Stimulated activated CD8-positive, alpha-beta memory T cell treated with anti-CD3 and anti-CD28 coated beads, Interleukin-2, amount 100 ng/mL, for 1 hour (primary cell): Measurements from ENCODE around the gene ARCN1.

Experiments used
- DNase-seq, 2 donors: peaks; one replicate each; pipeline ENCODE4 v3.0.0-alpha.2; 2020; ENCODE audit warnings: low read depth in 2 of 2

ARCN1 gene

DNA sequence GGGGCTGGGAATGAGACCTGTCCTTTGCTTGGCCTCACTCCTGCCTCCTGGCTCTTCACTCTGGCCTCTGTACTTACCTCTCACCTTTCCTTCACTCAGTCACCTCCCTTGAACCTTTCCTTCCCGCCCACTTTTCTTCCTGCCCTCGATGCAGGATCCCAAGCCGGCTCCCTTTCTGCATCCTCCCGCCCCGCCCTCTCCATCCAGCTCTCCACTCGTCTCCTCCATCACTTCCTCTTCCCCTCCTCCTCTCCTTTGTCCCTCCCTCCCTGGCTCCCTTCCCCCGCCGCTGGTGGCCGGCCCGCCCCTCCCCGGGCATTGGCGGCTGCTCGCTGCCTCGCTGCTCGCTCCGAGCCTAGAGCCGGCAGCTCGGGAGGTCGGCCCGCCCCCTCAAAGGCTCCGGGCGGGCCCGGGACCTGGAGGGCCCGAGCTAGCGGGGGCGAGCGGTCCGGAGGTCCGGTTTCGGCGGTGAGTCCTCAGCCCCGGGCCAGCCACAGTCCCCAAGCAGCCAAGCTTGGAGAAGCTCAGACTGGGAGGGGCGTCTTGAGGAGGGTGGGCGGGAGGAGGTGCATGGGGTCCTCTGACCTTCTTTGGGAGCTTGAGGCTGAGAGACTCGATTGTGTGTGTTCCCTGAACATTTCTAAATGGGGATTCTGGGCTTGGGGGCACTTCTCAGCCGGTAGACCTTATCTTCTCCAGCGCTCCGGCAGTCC lies 49.0 kb downstream of the ARCN1 start:
- no peak for DNase-seq

DNA sequence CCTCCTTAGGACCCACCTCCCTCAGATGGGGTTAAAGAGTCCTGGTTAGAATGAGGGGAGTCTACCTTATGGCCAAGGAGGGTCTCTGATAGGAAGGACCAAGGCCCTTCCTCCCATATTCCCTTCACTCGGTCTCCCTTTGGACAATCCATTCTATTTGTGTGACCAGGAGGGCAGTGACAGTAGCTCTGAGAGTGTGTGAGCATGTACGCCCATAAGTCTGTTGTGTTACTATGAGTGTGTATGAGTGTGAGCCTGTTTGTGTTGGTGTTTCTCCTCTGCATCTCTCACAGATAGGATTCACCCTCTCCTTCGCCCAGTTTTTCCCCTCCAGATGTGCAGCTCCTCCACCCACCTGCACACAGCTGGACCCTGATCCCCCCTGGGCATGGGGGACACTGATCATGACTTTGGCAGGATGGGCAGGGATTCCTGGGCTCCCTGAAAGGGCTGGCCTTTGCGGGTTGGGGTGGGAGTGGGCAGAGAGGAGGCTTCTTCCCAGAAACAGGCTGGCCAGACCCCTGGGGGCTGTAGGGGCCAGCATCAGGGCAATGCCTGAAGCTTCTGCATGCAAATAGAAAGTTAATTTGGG lies 49.7 kb downstream of the ARCN1 start:
- no peak for DNase-seq

DNA sequence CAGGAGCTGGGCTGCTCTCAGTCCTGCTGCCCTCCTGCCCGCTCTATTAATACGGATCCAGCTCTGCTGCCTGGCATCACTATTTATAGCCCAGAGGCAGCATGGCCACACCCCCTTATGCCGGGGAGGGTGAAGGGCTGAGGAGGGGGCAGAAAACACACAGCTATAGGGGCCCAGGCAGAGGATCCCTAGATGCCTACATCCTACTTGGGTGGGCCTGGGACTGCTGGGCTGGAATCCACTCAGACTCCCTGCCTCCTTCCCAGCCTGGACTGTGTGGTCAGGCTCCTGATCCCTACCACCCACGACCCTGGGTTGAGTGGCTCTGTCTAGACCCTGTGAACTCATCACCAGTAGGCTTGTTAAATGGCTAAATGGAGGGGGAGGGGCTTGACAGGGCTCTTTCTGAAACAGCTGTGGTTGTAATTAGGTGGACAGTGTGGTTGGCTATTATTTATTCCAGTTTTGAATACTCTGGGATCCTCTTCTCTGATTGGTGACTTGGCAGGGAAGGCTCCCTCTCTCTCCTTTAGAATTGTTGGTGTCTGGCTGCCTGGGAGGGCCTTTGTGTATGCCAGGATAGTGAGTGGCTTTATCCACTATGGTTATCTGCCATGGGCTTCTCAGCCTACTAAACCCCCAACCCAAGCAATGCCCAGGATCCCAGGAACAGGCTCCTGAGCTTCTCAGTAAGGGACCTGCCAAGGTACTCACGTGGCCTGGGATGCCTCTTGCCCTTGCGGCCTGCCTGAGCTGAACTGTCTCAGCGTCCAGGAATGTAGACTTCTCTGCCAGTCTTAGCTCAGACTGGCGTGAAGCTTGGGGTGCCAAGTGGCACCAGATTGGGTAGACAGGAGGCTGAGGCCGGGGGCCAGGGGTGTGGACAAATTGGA lies 50.4 kb downstream of the ARCN1 start:
- DNase-seq = no peak

DNA sequence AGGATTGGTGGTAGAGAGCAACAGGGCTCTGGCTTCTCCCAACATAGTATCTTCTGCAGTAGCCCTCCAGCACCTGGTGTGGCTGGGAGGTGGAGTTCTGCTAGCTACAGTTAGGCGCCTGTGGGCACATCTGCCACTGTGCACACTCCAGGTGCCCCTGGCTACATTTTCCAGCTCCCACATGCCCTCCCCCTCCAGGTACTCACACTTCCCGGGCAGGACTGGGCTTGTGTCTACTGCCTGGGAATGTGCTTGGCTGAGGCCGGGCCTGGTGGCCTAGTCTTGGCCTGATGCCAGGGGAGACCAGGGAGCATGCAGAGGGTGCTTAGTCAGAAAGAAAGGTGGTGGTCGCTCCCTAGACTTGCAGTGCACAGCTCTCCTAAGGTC lies 51.1 kb downstream of the ARCN1 start:
- DNase-seq = no peak

DNA sequence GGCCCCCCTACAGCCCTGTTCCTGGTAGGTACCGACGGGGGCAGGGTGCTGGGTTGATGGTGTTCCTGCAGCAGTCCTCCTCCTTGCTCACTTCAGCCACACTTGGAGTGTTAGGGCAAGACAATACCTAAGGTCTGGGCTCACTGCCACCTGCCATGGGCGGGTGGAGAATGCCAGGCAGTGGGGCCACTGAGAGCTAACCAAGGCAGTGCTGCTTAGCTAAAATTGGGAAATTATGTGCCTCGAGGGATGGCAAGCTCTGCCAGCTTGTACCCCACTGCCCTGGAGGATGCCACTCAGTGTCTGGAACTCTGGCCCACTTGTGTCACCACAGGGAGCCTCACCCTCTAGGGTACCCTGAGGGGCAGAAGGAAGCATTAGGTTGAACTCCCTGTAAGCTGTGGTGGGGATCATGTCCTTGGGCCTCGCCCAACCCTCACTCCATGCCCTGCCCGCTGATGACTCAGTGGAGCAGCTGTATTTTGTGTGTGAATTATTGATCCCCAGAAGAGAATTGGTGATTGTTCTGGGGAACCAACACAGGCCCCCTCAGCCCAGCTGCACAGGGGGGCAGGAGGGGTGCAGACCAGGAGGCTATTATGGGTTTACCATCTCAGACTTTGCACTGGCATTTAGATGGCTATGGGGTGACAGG lies 53.0 kb downstream of the ARCN1 start:
- DNase-seq = no peak

DNA sequence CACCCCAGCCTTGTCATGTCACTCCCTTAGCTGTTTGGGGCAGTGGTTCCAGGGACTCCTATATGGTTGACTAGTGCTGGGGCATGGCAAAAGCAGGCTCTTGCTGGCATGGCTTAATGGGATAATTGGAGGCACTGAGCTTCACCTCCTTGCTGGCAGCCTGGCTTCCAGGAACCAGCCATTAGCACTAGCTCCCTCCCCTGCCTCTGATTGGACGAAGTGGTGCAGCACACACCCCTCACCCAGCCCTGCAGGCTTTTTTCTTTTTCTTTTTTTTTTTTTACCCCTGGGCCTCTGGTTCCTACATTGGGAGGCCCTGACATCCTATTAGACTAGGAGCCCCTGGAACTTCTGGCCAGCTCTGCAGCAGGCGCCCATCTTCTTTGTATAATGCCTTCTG lies 53.8 kb downstream of the ARCN1 start:
- DNase-seq = no peak

DNA sequence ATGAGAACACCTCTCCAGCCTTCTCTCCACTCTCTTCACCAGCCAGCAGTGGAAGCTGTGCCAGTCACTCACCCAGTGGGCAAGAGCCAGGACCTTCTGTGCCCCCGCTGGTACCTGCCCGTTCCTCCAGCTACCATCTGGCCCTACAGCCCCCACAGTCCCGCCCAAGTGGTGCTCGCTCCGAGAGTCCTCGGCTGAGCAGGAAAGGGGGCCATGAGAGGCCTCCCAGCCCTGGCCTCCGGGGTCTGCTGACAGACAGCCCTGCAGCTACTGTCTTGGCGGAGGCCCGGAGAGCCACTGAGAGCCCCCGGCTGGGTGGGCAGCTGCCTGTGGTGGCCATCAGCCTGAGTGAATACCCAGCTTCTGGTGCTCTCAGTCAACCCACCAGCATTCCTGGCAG lies 55.4 kb downstream of the ARCN1 start:
- no peak for DNase-seq

DNA sequence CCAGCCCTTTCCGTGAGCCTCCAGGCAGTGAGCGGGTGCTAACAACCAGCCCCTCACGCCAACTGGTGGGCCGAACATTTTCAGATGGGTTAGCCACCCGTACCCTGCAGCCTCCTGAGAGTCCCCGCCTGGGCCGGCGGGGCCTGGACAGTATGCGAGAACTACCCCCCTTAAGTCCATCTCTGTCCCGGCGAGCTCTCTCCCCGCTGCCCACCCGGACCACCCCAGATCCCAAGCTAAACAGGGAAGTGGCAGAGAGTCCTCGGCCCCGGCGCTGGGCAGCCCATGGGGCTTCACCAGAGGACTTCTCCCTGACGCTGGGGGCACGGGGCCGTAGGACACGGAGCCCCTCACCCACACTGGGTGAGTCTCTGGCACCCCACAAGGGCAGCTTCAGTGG lies 55.8 kb downstream of the ARCN1 start:
- DNase-seq = no peak

DNA sequence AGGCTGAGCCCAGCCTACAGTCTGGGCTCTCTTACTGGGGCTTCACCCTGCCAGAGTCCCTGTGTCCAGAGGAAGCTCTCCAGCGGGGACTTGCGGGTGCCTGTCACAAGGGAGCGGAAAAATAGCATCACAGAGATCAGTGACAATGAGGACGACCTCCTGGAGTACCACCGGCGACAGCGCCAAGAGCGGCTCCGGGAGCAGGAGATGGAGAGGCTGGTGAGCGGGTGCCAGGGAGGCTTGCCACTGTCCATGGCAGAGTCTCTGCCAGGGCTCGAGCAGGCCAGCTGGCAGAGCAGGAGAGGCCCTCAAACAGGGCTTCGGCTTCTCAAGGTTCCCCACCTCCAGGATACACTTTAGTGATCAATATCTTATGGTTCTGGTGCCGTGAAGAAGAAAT lies 56.2 kb downstream of the ARCN1 start:
- no peak for DNase-seq

DNA sequence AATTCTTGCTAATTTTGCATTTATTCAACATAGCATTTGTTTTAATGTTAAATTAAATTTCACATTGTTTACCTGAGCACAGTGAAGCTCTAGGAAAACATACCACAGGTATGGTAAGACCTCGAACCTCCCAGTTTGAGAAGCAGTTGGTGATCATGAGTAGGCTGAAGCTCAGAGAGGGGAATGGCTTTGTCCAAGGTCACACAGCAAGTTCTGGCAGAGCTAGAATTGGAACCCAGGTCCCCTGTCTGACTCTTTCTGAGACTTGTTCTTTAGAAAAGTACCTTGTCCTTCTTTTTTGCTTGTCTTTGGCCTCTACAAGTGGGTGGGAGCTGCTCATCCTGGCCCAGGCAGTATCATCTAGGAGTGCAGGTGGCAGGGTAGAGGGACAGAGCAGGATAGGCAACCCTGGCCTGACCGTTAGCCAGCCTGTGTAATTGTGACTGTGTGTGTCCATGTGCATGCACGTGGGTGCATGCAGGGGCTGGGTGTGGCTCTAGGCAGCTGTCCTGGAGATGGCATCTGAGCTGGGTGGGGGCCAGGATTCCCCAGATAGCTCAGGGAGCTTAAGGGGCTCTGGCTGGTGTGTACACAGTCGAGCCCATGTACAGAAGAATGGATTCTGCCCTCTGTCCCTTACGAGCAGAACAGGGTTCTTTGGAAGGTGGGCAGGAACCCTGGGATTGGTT lies 56.8 kb downstream of the ARCN1 start:
- DNase-seq = no peak

DNA sequence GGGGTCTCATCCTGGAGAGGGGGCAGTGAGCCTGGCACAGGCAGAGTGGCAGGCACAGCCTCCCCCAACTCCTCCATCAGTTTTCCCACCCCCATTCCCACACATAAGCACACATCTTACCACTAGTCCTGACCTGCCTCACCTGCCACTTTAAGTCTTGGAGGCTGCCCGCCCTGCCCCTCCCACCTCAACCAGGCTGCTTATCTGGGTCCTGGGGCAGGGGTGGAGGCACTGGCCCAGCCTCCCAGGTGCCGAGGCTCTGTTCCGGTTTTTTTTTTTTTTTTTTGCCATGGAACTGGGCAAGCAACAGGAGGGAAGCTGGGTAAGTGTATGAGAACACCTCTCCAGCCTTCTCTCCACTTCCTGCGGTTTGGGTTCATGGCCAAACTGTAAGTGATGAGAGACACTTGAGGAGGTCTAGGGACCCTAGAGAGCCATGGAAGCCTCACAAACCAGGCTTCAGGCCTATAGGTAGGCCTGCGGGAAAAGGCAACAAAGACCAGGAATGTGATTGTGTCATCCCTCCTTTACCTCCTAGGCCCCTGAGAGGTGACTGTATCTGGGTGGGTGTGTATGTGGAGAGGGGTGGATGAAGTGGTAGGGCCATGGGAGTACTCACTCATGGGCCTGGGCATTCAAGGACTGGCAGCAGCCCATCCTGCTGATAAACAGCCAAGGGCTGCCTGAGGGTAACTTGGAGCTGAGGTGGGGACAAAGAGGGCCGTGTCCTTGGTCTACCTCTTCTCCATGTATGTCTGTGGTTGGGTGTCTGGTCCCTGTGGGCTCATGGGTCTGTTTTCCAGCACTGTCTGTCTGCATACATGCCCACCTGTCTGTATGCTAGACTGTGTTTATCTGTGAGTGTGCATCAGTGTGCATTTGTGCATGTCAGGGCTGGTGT lies 57.8 kb downstream of the ARCN1 start:
- no peak for DNase-seq

DNA sequence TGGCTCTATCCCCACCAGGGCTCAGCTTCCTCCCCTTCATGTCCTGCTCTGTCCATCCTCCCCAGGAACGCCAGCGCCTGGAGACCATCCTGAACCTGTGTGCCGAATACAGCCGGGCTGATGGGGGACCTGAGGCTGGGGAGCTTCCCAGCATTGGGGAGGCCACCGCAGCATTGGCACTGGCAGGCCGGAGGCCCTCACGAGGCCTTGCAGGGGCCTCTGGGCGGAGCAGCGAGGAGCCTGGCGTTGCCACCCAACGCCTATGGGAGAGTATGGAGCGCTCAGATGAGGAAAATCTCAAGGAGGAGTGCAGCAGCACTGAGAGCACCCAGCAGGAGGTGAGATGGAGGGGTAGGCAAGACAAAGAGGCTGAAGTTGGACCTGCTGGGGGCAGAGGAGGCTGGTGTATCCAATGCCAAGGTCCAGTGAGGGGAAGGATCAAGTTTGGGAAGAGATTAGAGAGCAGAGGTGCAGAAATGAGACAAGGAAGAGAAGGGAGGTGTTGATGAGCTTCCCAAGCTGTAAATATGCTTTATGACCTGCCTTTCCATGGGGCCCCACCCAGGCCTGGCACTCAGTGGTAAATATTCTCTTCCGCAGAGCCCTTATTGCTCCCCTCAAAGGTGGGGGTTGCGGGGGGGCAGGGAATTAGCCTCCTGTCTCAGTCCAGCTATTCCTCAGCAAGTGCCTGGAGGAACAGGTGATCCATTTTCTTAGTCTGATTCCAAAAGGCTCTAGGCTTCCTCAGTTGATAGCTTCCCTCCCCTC lies 59.1 kb downstream of the ARCN1 start:
- no peak for DNase-seq

DNA sequence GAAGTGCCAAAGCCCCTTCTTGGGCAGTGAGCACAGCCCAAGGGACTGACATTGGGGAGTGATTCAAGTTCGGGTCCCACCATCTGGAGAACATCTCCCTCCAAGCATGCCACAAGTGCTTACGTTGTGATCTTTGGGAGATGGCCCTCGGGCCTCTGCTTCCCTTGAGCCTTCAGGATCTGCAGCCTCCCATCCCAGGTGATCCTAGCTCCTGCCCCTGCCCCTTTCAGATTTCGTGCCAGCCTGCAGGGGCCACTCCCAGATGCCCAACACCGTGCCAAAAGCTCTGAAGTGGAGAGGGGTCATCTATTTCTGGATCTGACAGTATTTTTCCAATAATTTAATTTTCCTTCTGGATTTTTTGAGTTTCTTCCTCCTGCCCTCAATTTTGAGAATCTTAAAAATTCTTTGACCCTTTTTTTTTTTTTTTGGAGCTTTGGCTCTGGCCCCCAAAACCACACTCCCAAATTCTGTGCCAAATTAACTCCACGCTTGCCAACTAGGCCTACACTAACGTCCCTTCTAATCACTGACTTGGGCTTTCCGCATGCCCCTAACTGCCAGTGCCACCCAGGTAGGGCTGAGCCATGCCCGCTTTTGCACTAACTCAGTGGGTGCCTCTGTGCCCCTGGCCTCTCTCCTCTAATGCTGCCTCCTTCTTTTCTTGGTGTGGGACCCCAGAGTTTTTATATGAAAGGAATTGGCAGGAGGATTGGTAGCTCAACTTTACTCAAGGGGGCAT lies 60.5 kb downstream of the ARCN1 start:
- no peak for DNase-seq

DNA sequence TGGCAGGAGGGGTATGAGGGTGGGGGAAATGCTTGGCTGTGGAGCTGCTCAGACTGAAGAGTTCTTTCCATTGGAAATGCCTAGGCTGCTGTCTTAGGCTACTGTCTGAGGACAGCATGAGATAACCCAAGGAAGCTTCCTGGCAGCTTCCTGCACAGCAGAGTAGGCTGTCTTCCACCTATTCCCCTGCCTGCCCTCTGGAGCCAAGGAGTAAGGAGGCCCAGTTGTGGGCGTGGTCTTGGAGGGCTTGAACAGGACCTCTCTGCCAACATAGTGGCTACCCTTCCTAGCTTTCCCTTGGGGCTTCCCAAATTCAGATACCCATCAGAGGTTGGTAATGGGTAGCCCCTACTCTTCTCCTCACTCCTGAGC lies 61.1 kb downstream of the ARCN1 start:
- DNase-seq = no peak

DNA sequence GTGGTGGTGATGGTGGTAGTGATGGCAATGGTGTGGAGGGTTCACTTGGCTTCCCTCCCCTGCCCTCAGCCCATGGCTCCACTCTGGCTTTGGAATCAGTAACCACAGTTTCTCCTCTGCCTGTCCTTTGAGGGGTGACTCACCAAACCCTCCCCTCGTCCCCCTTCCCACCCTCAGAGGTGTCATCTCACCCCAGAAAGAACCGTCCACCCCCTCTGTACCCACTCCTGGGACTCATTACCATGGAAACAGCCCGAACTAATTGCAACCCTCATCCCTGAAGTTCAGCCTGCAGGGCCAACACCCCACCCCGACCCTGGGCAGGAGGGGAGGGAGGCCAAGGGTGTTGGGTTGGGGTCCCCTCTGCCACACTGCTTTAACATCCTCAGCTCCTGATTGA lies 61.8 kb downstream of the ARCN1 start:
- no peak for DNase-seq

DNA sequence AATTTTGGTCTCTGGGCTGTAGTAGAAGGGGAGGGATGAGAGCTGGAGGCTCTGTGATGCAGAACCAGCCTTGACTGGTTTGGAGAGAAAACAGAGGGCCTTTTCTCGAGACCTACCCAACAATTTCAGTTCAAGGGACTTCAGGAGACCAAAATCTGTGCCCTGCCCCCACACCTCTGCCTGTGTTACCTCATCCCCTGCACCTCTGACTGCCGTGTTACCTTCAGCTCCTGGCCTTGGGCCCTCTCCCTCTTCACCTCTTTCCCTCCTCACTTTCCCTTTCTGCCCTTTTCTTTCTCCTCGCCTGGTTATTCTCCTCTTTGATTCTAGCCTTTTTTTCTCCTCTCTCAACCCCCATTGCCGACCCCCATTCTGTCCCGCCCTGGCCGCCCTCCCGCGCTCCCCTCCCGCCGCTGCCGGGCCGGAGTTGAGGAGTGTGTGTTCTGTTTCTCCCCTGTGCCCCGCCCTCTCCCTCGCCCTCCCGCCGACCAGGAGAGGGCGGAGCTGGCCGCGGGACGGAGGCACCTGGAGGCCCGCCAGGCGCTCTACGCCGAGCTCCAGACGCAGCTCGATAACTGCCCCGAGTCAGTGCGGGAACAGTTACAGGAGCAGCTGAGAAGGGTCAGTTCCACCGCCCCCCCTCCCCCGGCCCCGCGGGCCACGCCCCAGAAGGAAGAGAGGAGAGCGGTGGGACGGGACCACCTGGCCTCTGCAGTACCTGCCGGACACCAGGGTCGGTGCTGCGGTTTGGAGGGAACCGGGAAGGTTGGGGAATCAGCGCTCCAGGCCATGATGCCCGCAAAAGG lies 62.4 kb downstream of the ARCN1 start:
- DNase-seq = no peak

DNA sequence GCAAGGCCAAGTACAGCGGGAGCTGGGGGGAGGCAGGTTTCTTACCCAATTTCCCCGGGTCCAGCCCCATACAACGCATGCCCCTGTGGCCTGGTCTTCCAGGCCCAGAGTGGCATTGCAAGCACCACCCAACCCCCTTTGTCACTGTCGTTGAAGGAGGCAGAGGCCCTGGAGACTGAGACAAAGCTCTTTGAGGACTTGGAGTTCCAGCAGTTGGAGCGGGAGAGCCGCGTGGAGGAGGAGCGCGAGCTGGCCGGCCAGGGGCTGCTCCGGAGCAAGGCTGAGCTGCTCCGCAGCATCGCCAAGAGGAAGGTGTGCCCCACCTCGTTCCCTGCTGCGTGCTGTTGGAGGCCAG lies 63.0 kb downstream of the ARCN1 start:
- DNase-seq = no peak

DNA sequence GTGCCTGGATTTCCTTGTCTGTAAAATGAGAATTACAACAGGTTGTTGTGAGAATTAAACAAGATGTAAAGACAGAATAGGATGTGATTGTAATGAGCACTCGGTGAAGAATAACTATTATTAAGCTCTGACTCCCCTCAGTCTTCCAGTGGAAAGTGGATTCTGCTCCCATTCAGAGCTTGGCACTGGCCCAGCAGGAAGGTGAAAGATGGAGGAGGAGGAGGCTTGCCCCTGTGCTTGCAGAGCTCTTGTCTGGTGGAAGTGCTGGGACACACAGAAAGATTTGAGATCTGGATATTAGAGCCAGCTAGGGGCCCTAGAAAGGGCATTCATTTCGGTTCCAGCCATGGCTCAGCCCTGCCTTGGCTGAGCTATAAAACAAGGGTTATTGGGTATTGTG lies 63.4 kb downstream of the ARCN1 start:
- DNase-seq = no peak
